Raji (cell line): ENCODE results near the gene PHACTR3.

Source experiments
- POLR2A ChIP-seq: IDR thresholded peaks from 2 replicates; pipeline ENCODE4 v1.6.1; 2011; ENCODE audit warnings: low read depth, low read length, control low read depth; ENCODE audit not compliant: insufficient read depth

Gene PHACTR3

DNA sequence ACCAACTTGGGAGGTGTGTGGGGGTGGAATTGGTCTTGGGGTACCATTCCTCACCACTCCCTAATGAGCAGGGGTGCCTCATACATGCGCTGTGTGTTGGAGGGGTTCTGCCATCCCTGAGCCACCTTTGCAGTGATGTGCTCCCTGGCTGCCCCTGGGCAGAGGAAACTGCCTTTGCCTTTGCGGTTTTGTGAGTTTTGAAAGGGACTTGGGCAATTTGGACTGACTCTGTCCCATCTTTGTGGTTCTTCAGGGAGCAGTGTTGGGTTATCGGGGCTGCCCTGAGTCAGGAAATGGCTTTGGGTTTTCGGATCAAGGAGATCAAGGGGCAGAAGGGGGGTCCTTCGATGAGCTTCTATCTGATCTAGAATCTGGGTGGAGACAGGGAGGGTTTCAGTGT, 3.9 kb upstream of the PHACTR3 start:
- TF ChIP-seq POLR2A = no peak

DNA sequence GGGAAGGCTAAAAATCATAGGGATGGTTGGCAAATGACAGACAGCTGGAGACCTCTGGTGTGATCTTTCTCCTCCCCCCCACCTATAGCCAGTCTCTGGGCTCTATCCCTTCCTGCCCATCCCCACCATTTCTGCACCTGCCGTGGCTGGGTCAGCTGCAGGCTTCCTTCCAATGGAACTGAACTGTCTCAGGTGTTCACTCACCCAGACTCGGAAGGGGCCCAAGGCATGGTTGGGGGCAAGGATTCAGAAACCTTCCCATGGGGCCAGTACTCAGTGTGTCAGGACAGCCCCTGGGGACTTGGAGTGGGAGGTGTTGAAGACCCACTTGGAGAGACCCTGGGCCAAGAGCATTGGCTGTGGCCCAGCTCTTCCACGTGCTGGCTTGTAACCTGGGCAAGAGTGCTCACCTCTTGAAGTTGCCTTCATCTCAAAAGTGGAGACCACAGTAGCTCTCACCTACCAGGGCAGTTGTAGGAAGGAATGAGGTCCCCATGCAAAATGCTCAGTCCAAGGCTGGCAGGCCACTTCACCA, 1.7 kb upstream of the PHACTR3 start:
- TF ChIP-seq POLR2A = no peak

DNA sequence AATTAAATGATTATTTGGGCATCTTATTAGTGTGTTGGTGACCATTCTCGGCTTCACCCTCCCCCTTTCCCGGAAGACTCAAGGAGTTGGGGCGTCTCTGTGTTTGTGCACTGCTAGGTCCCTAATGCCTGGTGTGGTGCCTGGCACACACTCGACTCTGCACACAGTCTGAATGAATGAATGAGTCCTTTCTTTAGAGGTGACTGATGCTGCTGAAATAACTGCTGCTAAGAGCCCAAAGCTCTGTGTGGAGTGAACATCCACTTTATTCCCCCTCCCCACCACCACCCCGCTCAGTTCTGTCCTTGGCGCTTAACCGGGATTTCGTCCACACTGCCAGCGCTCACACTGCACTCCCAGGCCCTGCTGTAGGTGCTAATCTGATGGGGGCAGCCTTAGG, 1.2 kb upstream of the PHACTR3 start:
- TF ChIP-seq POLR2A = no peak

DNA sequence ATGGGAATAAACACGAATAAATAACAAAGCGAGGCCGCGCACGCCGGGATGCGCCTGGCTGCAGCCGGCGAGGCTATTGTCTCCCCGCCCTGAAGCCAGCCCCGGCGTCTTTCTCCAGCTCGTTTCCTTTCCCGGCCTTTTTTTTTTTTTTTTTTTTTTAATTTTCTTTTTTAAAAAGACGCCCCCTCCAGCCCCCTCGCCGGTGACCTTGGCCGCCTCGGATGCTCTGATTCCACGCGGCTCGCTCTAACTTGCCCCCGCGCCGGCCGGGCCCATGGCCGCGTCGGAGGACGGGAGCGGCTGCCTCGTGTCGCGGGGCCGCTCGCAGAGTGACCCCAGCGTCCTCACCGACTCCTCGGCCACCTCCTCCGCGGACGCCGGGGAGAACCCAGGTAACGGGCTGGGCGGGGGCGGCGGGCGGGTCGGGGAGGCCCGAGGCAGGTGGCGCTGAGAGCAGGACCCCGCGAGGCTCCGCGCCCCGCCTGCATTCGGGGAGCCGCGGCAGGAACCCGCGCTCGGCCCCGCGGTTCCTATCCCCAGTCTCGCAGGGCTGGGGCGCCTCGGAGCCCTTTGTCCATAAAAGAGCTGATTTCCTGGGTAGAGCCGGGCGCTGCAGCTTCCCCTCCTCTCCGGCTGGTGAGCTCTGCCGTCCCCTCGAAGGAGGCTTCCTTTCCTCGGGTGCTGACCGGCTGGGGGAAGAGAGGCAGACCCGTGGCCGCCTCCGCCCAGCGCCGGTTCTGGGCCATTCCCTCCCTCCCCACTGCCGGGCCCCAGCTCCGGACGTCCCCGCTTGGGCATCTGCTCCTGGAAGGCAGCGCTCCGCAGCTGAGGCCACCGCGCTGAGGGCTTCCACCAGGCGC, 631 bp downstream of the PHACTR3 start:
- TF ChIP-seq POLR2A = no peak

DNA sequence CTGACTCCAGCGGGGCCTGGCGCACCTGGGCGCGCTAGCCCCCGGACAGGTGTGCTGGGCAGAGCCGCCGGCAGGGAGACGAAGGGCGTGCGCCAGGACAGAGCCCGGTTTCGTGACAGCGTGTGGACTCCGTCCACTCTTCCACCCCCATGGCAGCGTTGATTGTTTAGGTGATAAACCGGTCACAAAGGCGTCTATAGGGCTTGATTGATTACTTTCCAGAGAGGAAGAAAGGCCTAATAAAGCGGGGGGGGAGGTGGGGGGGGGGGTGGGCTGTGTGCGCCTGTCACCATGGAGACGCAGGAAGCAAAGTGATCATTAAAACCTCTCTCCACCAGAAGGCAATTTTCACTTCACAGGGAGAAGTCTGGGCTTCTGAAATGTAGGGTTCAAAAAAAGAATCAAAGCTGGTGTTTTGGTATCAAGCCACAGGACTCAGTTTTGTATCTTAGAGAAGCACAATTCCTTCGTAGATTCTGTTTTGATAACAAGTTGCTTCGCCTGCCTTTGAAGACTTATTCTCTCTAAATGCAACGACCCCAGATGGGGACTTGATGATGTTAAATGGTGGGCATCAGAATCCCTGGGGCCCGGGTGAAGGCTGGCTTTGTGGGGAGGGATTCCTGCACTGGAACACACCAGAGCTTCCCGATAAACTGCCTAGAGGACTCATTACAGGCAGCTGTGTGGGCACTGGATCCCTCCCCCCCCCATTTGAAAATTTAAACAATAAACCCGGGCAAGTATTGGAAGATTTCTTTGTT, 1.4 kb downstream of the PHACTR3 start:
- no peak for TF ChIP-seq POLR2A

DNA sequence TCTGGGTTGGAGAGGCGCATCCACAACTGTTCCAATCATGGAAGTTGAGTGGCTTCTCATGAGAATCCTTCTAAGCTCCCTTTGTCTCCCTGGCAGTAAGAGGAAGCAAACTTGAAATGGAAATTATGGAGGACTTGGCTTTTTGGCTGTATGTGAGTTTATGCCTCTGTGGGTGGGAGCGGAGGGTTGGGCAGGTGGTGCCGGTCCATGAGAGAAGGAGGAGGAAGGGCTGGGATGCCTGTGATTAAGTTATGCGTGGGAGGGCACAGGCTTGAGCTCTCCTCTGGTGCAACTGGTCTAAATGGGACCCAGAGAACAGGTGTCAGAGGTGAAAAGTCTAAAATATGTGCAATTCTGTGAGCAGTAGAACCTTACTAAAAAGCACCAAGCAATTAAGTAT, 2.2 kb downstream of the PHACTR3 start:
- no peak for TF ChIP-seq POLR2A

DNA sequence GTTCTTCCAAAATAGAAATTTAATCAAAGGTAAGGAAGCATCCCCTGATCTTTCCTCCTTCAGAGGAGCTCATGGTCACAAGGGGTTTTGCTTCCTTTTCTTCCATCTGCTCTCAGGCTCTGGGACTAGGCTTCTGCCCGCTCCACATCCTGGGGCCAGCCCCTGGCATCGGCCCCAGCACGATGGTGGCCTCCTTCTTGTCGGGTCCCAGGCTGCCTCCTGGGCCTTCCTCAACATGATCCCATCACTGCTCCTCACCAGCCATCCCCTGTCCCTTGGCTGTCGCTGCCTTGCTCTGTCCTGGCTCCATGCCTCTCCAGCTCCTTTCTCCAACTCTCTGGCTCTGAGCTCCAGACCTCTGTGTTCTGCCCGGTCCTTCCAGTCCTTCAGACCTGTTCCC, 4.1 kb downstream of the PHACTR3 start:
- no peak for TF ChIP-seq POLR2A

DNA sequence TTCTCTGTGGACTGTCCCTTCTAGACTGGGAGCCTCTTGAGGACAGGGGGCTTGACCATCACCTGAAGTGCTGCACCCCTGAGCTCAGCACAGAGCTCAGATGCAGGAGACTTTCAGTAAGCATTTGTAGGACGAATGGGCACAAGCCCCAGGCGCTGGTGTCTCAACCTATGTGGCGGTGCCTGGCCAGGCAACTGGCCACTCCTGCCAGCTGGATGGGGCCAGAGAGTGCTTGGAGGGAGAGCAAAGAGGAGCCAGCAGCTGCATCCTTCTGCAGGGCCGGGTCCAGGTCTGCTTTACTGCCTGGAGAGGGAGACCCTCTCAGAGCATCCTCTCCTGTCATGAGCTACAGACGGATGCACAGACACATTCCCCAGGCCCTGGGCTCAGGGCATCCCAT, 4.5 kb downstream of the PHACTR3 start:
- no peak for TF ChIP-seq POLR2A

DNA sequence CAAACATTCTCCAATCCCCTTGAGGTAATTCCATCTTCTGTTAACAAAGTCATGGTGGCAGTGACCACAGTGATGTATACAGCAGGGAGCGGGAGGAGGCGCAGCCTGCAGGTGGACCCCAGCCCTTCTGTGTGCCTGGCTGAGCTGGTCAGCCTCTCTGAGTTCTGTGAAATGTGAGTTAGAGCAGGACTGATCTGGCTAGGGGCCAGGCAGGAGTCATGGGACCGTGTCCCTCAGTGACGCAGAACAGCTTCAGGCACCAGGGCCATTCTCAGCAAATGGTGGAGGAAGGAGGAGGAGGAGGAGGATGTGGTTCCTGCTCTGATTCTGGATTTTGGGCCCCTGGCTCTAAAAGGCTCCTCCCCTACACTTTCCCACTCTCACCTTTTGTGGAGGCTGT, 6.9 kb downstream of the PHACTR3 start:
- TF ChIP-seq POLR2A = no peak

DNA sequence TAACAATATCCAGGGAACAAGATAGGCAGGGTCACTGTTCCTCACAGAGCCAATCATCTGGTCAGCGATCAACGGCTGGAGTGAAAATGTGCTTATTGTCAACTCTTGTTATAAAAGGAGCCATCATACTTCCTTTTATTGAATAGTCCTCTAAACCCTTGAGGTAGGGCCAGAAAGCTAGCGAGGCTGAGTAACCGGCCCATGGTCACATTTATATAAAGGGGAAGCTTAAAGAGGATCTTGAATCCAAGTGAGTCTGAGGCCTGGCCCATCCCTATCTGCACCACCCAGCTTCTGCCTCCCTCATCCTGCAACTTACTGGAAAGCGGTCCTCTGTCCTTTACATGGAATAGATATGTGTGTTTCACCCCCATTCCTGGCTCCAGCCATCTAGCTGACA, 9.5 kb downstream of the PHACTR3 start:
- no peak for TF ChIP-seq POLR2A

DNA sequence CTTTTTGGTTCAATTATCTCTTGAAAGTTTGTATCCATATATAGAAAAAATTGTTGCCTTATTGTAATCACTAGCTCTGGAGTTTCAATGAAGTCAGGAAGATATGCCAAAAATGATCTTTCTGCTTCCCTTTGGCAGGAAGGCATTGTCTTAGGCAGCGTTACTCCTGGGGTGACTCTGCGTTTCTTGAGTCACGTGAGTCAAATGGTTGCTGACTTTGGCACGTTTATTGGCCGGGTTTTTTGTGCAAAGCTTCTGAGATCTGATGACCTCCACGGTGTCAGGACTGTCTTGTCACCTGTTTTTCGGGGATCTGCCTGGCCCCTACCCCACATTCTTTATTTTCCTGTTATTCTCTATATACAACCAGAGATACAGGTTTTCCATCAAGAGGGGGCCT, 10.4 kb downstream of the PHACTR3 start:
- TF ChIP-seq POLR2A = no peak

DNA sequence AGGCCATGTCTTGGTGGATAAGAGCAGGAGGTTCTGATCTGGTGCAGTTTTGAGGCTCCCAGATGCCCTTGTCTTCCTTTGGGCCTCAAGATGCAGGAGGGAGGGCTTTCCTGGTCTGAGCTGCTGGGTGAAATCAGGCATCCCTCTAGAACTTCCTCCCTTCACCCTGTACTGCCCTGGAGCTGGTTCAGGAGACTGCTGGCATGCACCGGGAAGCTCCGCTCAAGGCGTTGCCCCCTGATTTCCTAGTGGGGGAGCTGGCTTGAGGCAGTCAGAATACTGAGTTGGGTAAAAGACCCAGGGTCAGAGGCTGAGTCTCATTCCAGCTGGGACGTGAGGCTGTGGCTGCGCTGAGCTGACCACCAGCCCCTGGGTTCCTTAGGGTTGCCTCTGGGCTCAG, 12.0 kb downstream of the PHACTR3 start:
- TF ChIP-seq POLR2A = no peak

DNA sequence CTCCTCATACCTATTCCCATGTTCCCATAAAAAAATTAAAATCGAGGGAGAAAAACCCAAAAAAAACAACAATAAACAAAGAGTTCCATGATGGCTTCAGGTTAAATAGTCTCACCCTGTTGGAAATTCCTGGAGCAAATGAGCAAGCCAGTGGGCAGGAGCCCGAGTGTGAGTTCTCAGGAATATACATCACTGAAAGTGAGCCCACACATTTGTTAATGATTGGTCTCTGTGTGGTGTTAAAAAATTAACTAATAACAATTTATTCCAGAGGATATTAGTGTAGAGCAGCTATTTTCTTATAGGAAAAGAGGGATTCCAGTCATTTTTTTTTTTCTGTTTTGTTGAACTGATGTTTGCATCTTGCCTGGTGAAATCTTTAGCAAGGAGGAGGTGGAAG, 12.9 kb downstream of the PHACTR3 start:
- TF ChIP-seq POLR2A = no peak

DNA sequence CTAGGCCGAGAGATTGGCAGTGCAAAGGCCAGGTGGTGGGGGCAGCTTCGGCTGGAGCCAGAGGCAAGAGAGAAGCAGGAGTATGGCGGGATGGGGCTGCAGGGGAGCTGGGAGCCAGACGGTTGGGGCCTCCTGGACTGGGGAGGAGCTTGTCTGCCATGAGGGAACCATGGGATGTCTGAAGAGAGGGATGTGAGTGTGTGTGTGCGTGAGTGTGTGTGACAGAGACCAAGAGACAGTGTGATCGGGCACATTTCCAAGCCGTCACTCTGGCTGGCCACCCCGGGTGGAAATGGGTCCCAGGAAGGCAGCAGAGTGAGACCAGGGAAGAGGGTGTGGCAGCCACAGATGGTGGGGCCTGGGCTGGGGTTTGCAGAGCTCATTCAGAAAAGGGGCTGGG, 13.8 kb downstream of the PHACTR3 start:
- no peak for TF ChIP-seq POLR2A

DNA sequence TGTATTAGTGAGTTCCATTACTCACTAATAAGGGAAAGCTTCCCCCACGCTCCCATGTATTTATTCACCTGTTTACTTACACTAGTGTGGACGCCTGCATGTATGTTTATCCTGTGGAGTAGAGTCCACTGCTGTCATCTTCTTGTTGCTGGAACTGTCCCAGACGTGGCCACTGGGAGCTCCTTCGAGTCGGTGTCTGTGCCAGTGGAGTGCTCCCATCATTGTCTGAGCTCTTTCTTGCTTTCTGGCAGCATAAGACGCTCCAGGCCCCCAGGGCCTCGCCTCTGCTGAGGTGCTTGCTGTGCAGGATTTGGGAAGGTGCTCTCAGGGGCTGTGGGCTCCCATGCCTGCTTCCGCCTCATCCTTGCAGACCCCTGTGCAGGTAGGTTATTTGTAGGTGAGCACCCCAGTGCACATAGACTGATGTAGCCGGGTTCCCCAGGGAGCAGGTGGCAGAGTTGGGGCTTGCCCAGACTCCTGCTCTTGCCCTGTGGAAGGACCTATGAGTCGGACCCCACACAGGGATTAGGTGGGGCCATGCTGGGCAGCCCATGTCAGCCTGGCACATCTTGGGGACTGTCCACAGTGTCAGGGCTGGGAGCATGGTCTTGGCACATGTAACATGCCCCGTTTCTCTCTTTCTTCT, 16.6 kb downstream of the PHACTR3 start:
- TF ChIP-seq POLR2A = no peak

DNA sequence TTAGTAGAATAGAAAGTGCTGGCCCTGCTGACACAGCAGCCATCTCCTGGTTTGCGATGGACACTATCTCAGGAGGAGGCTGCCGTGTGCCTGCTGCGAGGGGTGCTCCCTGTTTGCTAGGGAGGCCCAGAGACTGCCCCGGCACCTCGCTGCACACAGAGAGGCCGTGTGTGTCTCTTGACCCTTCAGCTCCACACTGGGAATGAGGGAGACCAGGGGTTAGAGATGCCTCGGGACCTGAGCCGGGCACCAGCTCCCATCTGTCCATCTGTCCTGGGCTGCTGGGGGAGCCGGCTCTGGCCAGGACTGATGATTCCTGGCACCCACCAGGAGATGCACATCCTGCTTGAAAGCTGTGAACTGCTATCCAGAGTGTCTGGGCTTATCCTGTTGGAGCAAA, 18.2 kb downstream of the PHACTR3 start:
- TF ChIP-seq POLR2A = no peak
